SW480 (cell line): ENCODE data around the gene FAM222A.

Experiments
- DNase-seq: peaks from one replicate; pipeline ENCODE4 v3.0.0-alpha.2; 2016; ENCODE audit warnings: low spot score

The FAM222A gene

DNA sequence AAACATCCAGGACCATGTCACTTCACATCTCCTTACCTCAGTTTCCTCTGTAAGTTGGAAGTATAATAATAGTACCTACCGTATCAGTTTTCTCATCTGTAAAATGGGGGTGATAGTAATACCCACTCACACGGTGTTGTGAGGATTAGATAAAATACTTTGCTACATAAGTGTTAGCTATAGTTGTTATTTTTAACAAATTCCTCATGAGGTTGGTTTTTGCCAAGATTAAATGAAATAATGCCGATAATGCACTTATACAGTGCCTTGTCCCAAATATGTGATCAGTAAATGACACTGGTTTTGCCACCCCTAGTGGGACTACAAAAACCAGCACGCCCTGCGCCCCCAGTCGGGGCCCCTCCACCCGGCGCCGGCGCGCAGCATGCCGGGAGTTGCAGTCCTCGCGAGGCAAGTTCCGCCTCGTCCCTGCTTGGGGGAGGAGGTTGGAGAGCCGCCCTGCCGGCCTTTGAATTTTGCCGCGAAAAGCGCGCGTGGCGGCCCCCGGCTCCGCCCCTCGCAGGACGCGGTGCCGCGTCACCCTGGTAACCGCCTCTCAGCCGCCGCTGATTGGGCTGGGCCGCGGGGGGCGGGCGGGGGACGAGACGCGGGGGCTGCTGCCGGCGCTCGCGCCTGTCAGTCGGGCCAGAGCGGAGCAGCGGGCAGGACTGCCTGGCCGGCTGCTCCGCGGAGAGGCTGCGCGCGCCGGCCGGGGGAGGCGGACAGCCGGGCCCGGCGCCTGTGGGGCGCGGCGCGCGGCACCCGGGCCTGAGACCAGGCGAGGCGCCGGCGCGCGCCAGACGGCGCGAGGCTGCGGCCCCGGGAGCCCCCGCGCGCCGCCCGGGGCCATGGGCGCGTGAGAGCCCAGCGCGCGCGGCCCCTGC is at the start of gene FAM222A:
FAM222A (plus strand) TSS at position 639 of the 884 bp plus-strand sequence. CDS start 30,322 bp downstream, outside the sequence.
- DNase-seq = peak; percentile 92

DNA sequence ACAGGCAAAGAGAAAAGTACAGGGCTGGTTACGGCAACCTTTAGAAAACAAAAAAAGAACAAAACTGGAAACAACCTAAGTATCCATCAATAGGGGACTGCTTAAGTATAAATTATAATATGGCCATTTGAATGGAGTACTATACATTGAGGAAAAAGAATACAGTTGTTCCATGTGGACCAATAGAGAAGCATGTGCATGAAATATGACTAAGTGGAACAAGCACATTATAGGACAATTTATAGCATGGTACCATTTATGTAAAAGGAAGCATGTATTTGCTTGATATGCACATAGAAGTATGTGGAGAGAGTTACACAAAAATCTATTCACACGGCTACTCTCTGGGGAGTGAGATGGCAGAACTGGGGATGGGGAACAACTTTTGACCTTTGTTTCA is 49.2 kb upstream of the FAM222A start:
- no peak for DNase-seq

DNA sequence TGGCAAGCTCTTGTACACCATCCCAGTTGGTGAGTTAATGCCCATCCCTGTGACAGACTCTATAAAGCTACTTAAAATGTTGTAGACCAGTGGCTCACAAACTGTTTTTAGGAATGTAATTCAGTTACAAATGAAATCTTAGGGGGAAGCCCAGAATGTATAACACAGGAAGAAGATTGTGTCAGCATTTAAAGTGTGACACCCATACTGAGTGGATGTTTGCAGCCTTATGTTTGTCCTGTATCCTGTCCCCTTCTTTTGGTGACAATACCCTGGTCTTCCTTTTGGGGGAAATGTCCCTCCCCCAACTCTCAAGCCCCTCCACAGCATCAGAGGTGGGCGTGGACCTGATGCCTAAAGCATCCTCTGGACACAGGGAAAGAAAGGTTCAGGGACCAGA is 47.6 kb upstream of the FAM222A start:
- DNase-seq = no peak

DNA sequence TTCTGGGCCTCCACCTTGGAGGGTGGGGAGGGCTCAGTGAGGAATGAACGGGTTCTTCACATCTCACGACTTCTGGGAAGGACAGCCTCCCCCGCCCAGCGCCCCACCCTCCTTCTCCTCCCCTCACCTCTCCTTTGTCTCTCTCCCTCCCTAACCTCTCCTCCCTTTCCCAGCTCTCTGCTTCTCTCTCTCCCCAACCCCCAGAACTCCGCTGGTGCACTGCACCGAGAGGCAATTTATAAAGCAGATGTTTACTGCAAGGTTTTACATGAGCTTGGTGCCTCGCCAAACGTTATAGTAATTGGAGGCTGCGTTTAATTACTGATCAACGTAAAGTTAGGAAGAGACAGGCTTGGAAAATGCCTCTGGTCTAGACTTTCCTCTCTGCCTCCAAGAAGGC is 42.9 kb upstream of the FAM222A start:
- DNase-seq = no peak

DNA sequence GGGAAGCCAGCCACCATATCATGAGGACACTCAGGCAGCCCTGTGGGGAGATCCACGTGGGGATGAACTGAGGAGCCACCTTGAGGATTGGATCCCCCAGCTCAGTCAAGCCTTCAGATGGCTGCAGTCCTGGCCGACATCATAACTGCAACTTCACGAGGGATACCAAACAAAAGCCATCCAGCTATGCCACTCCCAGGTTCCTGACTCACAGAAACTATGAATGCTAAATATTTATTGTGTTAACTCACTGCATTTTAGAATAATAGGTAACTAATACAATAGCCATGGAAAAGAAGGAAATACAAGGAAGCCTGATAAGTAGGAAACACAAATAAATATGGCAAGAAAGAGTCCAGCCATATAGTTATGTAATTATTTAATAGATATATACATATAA is 42.1 kb upstream of the FAM222A start:
- DNase-seq = no peak

DNA sequence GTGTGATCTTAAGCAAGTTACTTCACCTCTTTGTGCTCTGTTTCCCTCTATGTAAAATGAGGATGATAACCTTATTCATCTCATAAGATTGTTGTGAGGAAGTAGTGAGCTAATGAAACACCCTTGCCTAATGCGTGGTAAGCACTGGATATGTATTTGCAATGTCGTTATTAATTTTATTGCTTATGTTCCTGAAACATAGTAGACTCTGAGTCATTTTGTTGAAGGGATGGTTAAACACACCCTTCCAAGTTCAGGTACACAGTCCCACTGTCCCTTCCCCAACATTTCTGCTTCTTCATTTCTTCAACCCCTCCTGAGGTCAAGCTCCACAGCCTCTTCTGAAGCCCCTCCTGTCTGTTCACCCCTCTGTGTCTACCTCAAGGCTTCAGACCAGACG is 40.2 kb upstream of the FAM222A start:
- DNase-seq = no peak

DNA sequence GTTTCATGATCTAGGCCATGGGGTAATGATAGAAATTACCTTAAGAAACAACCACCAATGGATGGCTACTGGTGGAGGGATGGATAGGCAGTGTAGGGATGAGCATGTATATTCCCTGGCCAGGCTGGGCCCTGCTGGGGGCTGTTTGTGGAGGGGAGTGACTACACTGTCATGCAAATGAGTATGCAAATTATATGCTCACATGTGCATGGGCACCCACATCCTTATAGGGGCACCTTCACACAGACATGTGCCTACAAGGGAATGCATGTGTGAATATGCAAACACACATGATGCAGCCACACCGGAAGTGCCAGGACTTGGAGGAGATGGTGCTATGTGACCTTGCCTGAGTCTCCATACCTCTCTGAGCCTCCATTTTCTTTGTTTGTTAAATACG is 39.7 kb upstream of the FAM222A start:
- DNase-seq = no peak

DNA sequence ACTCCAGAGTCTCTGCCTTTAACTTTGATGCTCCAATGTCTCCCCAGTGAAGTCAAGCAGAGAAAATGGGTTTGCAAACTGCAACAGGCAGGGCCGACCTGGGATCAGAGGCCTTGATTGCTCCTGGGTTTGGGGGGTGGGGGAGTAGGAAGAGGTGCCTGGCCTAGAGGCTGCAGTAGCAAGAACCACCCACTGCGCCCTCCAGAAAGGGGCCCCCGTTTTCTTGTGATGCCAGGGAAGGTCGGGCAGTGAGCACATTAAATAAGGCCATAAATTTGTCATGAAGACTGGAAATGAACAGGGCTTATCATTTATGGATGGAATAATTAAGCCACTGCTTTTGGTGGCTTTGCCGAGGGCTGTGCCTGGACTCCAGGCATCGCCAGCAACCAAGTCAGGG is 38.2 kb upstream of the FAM222A start:
- no peak for DNase-seq

DNA sequence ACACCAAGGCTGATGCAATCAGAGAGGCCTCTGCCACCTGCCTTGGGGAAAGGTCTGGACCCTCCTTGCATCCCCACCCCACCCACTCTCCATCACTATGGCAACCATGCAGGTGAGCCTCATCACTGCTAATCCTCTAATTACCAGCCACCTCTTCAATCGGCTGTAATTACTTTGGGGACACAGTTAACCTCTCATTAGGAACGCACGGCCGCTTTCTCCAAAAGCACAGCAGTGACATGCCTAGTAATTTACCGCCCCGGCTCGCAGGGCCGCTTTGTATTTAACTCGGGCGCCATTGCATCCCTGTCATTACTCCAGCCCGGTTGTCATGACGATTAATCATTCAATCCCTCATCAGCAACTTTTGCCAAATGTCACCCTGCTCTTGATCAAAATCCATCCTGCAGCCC is 36.3 kb upstream of the FAM222A start:
- no peak for DNase-seq

DNA sequence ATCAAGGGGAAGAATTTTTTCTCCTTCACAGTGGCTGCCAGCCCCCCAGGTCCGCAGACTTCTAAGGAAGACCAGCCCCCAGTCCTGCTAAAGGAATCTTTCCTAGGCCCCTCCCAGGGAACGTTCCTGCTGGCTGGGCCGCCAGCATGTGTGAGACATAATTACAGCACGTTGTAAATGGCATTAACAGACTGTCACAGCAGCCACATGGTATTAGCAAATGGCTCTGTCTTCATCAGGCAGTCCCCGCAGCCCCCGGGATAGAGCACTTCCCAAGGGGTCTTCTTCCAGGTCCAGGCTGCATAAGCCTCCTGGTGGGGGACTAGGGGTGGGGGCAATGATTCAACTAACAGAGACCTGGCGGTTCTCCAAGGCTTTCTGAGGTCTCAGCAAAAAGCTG is 34.9 kb upstream of the FAM222A start:
- DNase-seq = no peak

DNA sequence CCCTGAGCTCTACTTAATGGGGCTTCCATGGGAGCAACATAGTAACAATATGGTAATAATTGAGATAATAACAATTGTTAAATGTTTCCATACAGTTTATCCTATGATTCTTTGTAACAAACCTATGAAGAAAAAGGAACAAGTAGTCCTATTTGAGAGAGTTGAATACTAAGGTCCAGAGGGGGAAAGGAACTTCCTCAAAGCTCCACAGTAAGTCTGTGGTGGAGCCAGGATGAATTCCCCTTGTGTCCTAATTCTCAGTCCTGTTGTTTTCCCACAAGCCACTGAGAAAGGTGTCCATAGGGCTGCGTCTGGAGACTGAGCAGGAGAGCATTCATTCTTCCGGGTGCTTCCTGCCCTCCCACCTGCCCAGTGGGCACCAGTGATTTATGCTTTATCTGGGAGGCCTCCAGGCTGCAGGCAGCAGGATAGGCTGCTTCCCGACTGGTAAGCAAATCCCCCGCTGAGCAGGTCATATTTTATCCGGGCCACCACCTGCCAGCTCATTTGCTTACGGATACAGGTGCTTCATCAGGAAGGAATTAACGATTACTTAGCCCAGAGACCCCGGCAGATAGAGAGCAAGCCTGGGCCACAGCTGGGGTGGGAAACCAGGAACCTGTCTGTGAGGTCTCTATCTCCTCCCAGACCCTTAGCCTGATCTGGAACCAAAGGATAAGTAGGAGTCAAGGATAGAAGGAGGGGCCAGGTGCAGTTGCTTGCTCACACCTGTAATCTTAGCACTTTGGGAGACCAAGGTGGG is 33.9 kb upstream of the FAM222A start:
- DNase-seq = no peak

DNA sequence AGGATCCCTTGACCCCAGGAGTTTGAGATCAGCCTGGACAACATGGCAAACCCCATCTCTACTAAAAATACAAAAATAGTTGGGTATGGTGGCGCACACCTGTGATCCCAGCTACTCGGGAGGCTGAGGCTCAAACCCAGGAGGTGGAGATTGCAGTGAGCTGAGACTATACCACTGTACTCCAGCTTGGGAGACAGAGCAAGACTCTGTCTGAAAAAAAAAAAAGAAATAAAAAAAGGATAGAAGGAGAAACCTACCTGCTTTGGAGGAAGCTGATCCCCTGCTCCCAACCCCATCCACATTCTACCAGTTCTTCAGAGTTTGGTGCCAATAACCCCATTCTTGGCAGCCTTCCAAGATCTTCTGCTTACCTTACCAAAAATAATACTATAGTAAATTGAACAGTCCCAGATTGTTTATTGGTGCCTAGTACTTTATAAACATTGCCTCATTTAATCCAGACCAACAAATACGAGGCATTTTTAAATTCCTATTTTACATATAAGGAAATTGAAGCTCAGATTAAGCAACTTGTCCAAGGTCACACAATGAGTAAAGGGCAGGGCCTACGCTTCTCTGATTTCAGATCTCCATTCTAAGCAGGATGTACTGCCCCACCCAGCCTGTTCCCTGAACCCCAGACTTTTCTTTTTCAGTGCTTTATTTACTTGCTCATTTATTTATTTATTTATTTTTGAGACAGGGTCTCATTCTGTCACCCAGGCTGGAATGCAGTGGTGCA is 33.2 kb upstream of the FAM222A start:
- no peak for DNase-seq

DNA sequence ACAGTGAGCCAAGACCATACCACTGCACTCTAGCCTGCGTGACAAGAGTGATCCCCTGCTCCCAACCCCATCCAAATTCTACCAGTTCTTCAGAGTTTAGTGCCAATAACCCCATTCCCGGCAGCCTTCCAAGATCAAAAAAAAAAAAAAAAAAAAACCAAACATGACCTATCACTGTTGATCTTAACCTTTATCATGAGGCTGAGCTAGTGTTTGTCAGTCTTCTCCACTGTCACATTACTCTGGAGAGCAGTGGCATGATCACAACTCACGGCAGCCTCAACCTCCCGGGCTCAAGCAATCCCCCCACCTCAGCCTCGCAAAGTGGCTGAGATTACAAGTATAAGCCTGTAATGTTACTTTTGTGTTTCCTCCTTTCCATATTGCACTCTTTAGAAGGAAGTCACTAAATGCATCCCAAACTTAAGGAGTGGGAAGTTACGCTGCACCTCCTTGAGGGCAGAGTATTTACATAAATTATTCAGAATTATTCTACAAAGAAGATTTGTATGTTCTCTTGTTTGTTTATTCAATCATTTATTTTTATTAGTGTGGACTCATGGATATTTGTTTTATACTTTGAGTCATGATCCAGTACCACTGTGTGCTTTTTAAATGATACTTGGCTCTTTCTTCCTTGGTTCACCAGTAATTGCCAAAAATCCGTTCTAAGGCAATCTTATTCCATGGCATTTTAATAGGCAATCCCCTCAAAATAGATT is 31.5 kb upstream of the FAM222A start:
- no peak for DNase-seq

DNA sequence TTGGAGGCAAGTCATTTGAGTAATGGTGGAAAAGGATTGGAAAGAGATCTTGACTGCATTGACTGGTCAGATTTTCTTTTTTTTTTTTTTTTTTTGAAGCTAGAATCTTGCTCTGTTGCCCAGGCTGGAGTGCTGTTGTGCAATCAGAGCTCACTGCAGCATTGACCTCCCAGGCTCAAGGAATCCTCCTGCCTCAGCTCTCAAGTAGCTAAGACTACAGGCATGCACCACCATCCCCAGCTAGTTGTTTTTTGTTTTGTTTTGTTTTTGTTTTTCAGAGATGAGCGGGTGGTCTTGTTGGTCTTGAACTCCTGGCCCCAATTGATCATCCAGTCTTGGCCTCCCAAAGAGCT is 30.9 kb upstream of the FAM222A start:
- no peak for DNase-seq

DNA sequence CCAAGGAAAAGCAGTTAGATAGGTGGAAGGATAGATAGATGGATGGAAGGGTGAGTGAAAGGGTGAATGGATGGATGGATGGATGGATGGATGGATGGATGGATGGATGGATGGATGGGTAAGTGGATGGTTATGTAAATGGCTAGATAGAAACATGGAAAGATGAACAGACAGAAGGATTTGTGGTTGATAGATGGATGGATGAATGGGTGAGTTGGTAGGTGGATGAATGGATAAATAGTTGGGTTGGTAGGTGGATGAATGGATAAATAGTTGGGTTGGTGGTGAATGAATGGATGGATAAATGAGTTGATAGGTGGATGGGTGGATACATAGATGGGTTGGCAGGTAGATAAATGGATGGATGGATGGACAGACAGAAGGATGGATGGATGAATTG is 30.3 kb upstream of the FAM222A start:
- DNase-seq = no peak

DNA sequence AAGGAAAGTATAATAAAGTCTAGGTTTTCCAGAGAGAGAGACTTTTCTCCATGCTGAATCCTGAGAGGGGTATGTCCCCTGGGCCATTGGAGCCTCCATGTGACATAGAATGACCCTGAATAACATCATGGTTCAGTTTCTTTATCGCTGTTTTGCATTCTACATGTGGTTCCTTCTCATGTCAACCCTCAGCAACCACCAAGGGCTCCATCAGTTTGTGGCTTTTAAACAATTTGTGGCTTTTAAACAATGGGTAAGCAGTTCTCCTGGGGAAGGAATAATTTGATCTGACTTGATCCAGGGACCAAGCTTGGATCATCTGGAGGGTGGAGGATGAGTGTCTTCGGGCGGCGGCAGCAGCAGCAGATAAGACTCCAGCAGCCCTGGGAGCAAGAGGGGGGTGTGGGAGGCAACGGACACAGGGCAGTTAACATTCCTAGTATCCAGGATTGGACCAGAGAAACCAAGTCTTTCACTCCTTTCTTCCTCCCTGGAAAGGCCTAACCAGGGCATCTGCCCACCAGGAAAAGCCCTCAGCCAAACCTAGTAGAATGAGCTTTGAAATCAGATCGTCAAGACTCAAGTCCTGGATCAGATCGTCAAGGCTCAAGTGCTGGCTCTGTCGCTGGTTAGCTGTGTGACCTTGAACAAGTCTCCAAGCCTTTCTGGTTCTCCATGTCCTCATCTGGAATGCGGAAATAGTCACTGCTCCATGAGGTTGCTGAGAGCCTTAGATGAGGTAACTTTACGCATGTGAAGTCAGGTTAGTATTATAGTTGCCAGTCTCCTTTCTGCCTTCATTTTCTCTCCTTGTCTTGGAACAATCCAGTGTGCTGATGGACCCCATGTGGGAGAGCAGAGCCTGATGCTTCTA is 27.8 kb upstream of the FAM222A start:
- DNase-seq = no peak

DNA sequence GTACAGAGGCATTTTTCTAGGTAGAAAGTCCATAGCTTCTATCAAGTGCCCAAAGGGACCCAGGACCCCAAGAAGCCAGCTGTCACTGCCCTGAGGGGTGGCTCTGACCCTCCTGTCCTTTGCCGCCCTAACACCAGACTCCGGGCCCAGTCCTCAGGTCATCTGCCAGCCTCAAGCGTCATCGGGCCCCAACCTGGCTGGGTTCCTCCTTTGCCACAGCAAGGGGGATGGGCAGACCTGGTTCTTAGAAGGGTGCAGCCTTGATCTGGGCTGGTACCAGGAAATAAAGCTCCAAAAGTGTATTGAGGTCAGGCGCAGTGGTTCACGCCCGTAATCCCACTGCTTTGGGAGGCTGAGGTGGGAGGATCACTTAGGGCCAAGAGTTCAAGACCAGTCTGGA is 27.1 kb upstream of the FAM222A start:
- DNase-seq = no peak

DNA sequence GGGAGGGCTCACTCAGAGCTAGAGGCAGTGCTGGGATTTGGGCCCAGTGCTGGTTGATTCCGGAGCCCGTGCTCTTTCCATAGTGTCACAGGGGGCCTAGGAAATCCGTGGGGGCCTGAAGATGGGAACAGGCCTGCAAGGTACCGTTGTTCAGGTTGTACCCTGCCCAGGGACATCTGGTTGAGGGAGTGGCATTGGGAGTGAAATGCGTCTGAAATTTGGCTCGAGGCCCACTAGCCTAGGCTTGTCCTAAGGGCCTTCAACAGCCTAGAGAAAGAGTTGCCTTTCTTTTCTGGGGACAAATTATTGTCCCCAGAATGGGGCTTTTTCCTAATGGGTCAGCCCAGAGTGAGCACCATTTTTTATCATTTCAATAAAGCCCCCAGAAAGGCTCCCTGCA is 26.4 kb upstream of the FAM222A start:
- no peak for DNase-seq

DNA sequence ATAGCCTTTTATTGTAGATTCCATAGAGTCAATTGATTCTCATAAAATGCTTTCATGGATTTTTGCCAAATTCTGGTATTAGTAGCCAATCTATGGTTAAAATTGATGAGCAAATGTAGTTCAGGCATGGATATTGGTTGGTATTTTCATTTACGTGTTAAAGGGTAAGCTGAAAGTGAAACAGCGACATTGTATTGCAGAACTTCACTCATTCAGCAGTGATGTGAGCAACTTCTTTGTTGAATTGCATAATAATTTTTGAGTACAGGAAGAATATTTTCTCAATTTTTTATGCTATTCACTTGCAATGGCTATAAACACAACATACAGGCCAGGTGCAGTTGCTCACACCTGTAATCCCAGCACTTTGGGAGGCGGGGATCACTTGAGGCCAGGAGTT is 24.2 kb upstream of the FAM222A start:
- no peak for DNase-seq

DNA sequence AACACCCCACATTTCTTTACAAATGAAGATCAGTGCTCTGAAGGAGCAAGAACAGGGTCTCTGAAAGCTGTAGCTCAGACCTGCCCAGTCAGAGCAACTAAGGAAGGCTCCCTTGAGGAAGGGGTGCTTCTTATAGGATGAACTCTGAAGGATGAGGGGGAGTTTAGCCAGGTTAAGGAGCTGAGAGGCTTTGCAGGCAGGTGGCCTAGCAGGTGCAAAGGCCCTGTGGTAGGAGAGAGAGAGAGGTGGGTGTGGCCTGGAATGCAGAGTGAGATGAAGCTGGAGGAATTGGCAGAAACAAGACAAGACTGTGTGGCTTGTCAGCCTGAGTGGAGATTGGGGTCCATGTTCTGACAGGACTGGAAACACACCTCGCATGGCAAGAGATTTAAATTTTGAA is 20.5 kb upstream of the FAM222A start:
- no peak for DNase-seq
